AG04450 (cell line): Measurements from ENCODE around the gene ULK1. TPM values are rescaled to one million over a fixed set of nuclear protein-coding genes. Genes with fewer than 3 reads are reported as not detected.

Source experiments
- CTCF ChIA-PET: fragments of 300-600, 350-600 bp; formaldehyde crosslinking; extraction: SDS; loops from one replicate; lab custom pipeline; 2022; ENCODE audit warnings: antibody characterized with exemption, inconsistent platforms; lab: Charles Lee
- POLR2A ChIA-PET: fragments of 350-600 bp; formaldehyde crosslinking; extraction: SDS; loops from one replicate; lab custom pipeline; 2021; ENCODE audit warnings: antibody characterized with exemption, inconsistent platforms; lab: Yijun Ruan, JAX
- DNase-seq: peaks from one replicate; pipeline ENCODE4 v3.0.0-alpha.2; 2011; ENCODE audit warnings: low read depth, low spot score
- H3K27ac ChIP-seq: one replicate; pipeline ENCODE4 v1.5.1; 2012; ENCODE audit warnings: low read depth, low read length, control low read depth
- H3K27me3 ChIP-seq: one replicate; pipeline ENCODE4 v1.6.0; 2012; ENCODE audit warnings: low read length; ENCODE audit not compliant: control insufficient read depth, insufficient read depth
- H3K4me3 ChIP-seq: 2 replicates; pipeline ENCODE4 v1.5.1; 2011; ENCODE audit warnings: mild to moderate bottlenecking, low read depth, low read length, control low read depth
- H3K9me3 ChIP-seq: 2 replicates; pipeline ENCODE4 v1.5.1; 2012; ENCODE audit warnings: low read length; ENCODE audit not compliant: control insufficient read depth, insufficient read depth
- polyA plus RNA-seq: library from polyadenylated mRNA; depleted of rRNA; stranded (reverse); fragments of >200 nt; gene quantifications from 2 replicates; pipeline ENCODE4 v1.2.3, GENCODE V29; 2011
- TF ChIP-seq, protein P1 (sequence below): IDR thresholded peaks from 2 replicates; pipeline ENCODE4 v1.5.1; 2011; ENCODE audit warnings: low read depth, low read length, control low read depth, inconsistent platforms

The ULK1 gene
- polyA plus RNA-seq, 1 experiment: 4.6 TPM

DNA sequence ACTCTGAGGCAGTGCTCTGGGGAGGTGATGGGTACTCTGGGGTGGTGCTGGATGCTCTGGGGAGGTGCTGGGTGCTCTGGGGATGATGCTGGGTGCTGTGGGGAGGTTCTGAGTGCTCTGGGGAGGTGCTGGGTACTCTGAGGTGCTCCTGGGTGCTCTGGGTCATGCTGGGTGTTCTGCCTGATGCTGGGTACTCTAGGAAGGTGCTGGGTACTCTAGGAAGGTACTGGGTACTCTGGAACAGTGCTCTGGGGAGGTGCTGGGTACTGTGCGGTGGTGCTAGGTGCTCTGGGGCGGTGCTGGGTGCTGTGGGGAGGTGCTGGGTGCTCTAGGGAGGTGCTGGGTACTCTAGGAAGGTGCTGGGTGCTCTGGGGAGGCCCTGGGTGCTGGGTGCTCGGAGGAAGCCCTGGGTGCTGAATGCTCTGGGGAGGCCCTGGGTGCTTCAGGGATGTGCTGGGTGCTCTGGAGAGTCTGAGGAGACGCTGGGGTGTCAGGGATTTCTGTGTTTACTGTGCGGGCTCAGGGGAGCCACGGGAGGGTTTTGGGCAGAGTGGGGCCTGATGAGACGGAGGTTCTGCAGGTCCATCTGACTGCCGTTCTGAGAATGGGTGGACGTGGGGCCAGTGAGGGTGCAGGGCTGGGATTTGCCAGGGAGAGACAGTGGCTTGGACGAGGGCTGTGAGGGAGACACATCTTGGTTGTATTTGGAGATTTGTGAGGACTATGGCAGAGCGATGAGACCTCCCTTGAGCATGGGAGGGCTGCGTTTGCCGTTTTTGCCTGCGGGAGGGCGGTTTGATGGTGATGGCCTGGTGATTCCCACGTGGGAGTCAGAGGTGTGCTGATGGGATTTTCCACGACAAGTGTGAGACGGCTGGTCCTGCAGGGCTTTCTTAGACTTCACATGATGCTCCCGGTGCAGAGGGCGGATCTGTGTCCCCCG lies 36.2 kb upstream of the ULK1 start:
- ChIA-PET CTCF (no interaction called here), POLR2A (no interaction called here)
- H3K9me3 ChIP-seq: no peaks in the 10 kb centered on the region
- H3K4me3 ChIP-seq: no peak overlapping the region
- DNase-seq: no peak
- H3K27ac ChIP-seq: no peak overlapping the region
- TF ChIP-seq, protein P1, sequence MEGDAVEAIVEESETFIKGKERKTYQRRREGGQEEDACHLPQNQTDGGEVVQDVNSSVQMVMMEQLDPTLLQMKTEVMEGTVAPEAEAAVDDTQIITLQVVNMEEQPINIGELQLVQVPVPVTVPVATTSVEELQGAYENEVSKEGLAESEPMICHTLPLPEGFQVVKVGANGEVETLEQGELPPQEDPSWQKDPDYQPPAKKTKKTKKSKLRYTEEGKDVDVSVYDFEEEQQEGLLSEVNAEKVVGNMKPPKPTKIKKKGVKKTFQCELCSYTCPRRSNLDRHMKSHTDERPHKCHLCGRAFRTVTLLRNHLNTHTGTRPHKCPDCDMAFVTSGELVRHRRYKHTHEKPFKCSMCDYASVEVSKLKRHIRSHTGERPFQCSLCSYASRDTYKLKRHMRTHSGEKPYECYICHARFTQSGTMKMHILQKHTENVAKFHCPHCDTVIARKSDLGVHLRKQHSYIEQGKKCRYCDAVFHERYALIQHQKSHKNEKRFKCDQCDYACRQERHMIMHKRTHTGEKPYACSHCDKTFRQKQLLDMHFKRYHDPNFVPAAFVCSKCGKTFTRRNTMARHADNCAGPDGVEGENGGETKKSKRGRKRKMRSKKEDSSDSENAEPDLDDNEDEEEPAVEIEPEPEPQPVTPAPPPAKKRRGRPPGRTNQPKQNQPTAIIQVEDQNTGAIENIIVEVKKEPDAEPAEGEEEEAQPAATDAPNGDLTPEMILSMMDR: no peak
- peaks cover 3% of the 10 kb centered on the region for H3K27me3 ChIP-seq

DNA sequence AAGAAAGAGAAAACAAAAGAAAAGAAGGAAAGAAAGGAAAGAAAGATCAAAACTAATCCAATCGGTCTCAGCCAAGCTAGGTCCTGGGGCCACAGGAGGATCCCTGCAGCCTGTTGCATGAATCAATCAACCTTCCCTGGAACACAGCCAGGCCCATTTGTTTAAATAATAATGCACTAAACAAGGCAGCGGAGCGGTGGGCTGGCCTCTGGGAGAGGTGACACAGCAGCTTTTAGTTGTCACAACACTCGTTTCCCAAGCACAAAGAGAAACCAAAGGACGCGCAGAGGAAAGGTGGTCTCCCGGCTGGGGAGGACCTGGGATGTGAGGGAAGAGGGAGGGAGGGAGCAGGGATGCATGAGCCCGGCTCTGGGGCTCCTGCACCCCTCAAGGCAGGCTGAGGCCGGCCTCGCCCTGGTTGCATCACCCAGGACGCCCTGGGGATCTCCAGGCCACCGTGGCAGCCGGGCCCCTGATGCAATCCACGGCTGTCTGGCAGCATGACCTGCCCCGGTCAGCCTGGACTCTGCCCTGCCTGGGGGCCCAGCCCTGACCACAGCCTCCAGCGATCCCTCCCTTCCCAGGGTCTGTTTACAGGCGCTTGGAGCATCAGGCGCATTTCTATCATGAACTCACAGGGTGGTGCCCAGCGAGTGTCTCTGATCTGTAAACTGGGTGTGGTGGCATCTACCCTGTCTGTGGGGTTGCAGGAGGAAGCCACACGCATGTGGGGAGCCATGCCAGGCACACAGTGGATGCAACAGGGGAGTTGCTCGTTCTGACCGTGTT lies 33.8 kb upstream of the ULK1 start:
- H3K27me3 ChIP-seq: peaks cover 2% of the 10 kb centered on the region
- peak overlapping the region; percentile 34 for H3K4me3 ChIP-seq
- no peaks in the 10 kb centered on the region for H3K9me3 ChIP-seq
- peak overlapping the region; percentile 83 for H3K27ac ChIP-seq
- TF ChIP-seq, protein P1: no peak
- ChIA-PET CTCF (no interaction called here), POLR2A (no interaction called here)
- no peak for DNase-seq

DNA sequence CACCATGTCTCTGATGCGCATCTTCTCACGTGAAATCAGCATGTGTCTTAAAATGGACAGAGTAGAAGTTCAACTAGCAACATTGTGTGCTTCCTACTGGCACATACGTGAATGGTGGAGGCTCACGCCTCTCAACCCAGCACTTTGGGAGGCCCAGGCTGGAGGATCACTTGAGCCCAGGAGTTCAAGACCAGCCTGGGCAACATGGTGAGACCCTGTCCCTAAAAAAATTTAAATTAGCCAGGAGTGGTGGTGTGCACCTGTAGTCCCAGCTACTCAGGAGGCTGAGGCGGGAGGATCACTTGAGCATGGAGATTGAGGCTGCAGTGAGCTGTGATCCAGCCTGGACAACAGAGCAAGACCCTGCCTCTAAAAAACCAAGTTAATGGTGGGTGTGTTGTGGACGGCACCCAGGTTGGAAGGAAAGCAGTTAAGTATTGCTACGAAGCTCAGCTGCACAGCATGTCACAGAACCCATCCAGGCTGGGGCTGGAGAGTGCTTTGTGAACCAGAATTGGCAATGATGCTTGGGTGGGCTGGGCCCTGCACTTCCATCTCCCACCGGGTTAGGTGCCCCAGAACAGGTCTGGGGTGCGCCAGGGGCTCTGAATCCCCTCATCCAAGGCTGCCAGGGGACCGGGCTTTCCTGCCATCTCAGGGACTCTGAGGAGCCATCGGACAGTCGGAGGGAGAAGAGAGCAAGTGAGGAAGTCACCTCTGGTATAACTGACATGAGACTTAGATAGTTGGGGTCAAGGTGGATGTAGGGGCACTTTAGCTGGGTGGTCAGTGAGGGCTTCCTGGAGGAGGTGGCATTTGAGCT lies 33.0 kb upstream of the ULK1 start:
- DNase-seq: no peak
- Histone ChIP-seq H3K27ac (peak overlapping the region; percentile 83), H3K9me3 (no peaks in the 10 kb centered on the region), H3K27me3 (no peaks in the 10 kb centered on the region), H3K4me3 (no peak overlapping the region)
- ChIA-PET POLR2A (no interaction called here), CTCF (interaction anchor here (0.5 kb wide), 1 partner anchor 88 kb away, joined by 3 read pairs; the partner anchor contains the start of gene EP400)
- TF ChIP-seq, protein P1: no peak

DNA sequence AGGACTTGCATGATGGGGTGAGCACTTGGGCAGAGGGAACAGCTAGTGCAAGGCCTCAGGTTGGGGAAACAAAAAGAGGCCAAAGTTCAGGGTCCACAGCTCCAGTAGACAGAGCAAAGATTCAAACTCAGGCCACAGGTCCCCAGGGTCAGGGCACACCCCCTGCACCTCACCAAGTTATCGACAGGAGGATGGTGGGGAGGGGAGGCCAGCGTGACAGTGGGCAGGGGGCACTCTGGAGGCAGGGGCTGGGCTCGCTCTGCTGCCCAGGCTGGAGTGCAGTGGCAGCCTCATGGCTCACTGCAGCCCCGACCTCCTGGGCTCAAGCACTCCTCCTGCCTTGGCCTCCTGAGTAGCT lies 32.4 kb upstream of the ULK1 start:
- TF ChIP-seq, protein P1: no peak
- H3K27ac ChIP-seq: no peak overlapping the region
- no peaks in the 10 kb centered on the region for H3K9me3 ChIP-seq
- H3K27me3 ChIP-seq: no peaks in the 10 kb centered on the region
- CTCF ChIA-PET: interaction anchor here (0.5 kb wide), 1 partner anchor 88 kb away, joined by 3 read pairs; the partner anchor contains the start of gene EP400
- POLR2A ChIA-PET: no interaction called here
- H3K4me3 ChIP-seq: no peak overlapping the region
- DNase-seq: no peak
